IMR-90 (cell line): ENCODE results near the gene KCNJ1. TPM values are rescaled to one million over a fixed set of nuclear protein-coding genes. Genes with fewer than 3 reads are reported as not detected.

ENCODE experiments used
- ATAC-seq: fragments of 200-7000 bp; cut with Tn5 transposase; 2 replicates; pipeline ENCODE4 v1.9.1; 2020; ENCODE audit warnings: low read depth, mild to moderate bottlenecking, moderate library complexity
- BruUV-seq: library from RNA; stranded (reverse); fragments of 400-500 nt; replicated peaks from 2 replicates; lab custom pipeline; 2021; lab: Mats Ljungman, UMichigan
- CTCF ChIA-PET: fragments of 300-600 bp; formaldehyde crosslinking; extraction: SDS; loops from one replicate; lab custom pipeline; 2021; ENCODE audit warnings: antibody characterized with exemption; lab: Yijun Ruan, JAX
- POLR2A ChIA-PET: fragments of 300-600 bp; sonication (Branson Sonifier 250); formaldehyde crosslinking; loops from one replicate; lab custom pipeline; 2022; ENCODE audit warnings: antibody characterized with exemption; ENCODE audit not compliant: unreplicated experiment; lab: Charles Lee
- DNase-seq: peaks from one replicate; pipeline ENCODE4 v3.0.0; 2013
- H2AFZ ChIP-seq: replicated peaks from 2 replicates; pipeline ENCODE3; 2013; ENCODE audit warnings: low read length, mild to moderate bottlenecking; ENCODE audit not compliant: poor library complexity
- H2AK5ac ChIP-seq: 2 replicates; pipeline ENCODE4 v1.6.1; 2013; ENCODE audit warnings: low read depth, low read length, inconsistent platforms
- H2AK9ac ChIP-seq: replicated peaks from 2 replicates; pipeline ENCODE3; 2013; ENCODE audit warnings: mild to moderate bottlenecking, low read depth, low read length, moderate library complexity; ENCODE audit not compliant: poor library complexity
- H2BK120ac ChIP-seq: 2 replicates; pipeline ENCODE4 v1.6.1; 2013; ENCODE audit warnings: low read depth, low read length, inconsistent platforms
- H2BK15ac ChIP-seq: 3 replicates; pipeline ENCODE4 v1.6.1; 2013; ENCODE audit warnings: low read depth, low read length, inconsistent platforms
- H2BK20ac ChIP-seq: 2 replicates; pipeline ENCODE4 v1.6.1; 2013; ENCODE audit warnings: low read depth, mild to moderate bottlenecking, inconsistent platforms, low read length, moderate library complexity
- H2BK5ac ChIP-seq: 2 replicates; pipeline ENCODE4 v1.6.1; 2013; ENCODE audit warnings: mild to moderate bottlenecking, low read depth, low read length, inconsistent platforms; ENCODE audit not compliant: poor library complexity, severe bottlenecking
- H3K14ac ChIP-seq: replicated peaks from 2 replicates; pipeline ENCODE4 v1.6.1; 2013; ENCODE audit warnings: low read depth, low read length, inconsistent platforms
- H3K18ac ChIP-seq: 2 replicates; pipeline ENCODE4 v1.6.1; 2013; ENCODE audit warnings: low read depth, low read length, control low read depth
- H3K23ac ChIP-seq: 2 replicates; pipeline ENCODE4 v1.6.1; 2013; ENCODE audit warnings: low read depth, low read length, inconsistent platforms
- H3K27ac ChIP-seq: 2 replicates; pipeline ENCODE4 v1.5.1; 2013; ENCODE audit warnings: mild to moderate bottlenecking, control low read depth, low read length; ENCODE audit not compliant: insufficient read depth
- H3K27me3 ChIP-seq: 2 replicates; pipeline ENCODE4 v1.6.1; 2013; ENCODE audit warnings: low read length; ENCODE audit not compliant: control insufficient read depth, insufficient read depth
- H3K36me3 ChIP-seq: 2 replicates; pipeline ENCODE4 v1.6.1; 2013; ENCODE audit warnings: low read length, mixed read lengths; ENCODE audit not compliant: control insufficient read depth, insufficient read depth
- H3K4ac ChIP-seq: 2 replicates; pipeline ENCODE4 v1.6.1; 2013; ENCODE audit warnings: low read depth, low read length, inconsistent platforms
- H3K4me1 ChIP-seq: 2 replicates; pipeline ENCODE4 v1.6.1; 2013; ENCODE audit warnings: low read length, mixed read lengths; ENCODE audit not compliant: control insufficient read depth, insufficient read depth
- H3K4me2 ChIP-seq: 2 replicates; pipeline ENCODE4 v1.6.1; 2013; ENCODE audit warnings: low read depth, mild to moderate bottlenecking, control low read depth, low read length, moderate library complexity
- H3K4me3 ChIP-seq: 2 replicates; pipeline ENCODE4 v1.5.1; 2013; ENCODE audit warnings: low read depth, mild to moderate bottlenecking, control low read depth, low read length, moderate library complexity; ENCODE audit not compliant: insufficient read depth
- H3K56ac ChIP-seq: 2 replicates; pipeline ENCODE4 v1.6.1; 2013; ENCODE audit warnings: low read length, inconsistent platforms; ENCODE audit not compliant: insufficient read depth; ENCODE audit errors: extremely low read depth
- H3K79me1 ChIP-seq, 2 experiments: 2 replicates each; pipeline ENCODE4 v1.6.1; 2013; ENCODE audit warnings: low read length in 2 of 2, inconsistent platforms in 1 of 2, low read depth in 1 of 2
- H3K9ac ChIP-seq: 2 replicates; pipeline ENCODE4 v1.6.1; 2013; ENCODE audit warnings: low read depth, low read length, control low read depth
- H3K9me1 ChIP-seq: 2 replicates; pipeline ENCODE4 v1.6.1; 2013; ENCODE audit warnings: low read length, inconsistent platforms; ENCODE audit not compliant: insufficient read depth
- H3K9me3 ChIP-seq: 2 replicates; pipeline ENCODE4 v1.6.1; 2013; ENCODE audit warnings: low read length; ENCODE audit not compliant: control insufficient read depth, insufficient read depth
- H4K20me1 ChIP-seq: 2 replicates; pipeline ENCODE4 v1.6.1; 2013; ENCODE audit warnings: low read length, inconsistent platforms; ENCODE audit not compliant: insufficient read depth
- H4K5ac ChIP-seq: 2 replicates; pipeline ENCODE4 v1.6.1; 2013; ENCODE audit warnings: mild to moderate bottlenecking, low read depth, low read length, control low read depth
- H4K8ac ChIP-seq, 2 experiments: 2 replicates each; pipeline ENCODE4 v1.6.1; 2013; ENCODE audit warnings: low read depth in 2 of 2, low read length in 2 of 2, control low read depth in 1 of 2, inconsistent platforms in 1 of 2
- H4K91ac ChIP-seq: 2 replicates; pipeline ENCODE4 v1.6.1; 2013; ENCODE audit warnings: low read depth, low read length, inconsistent platforms; ENCODE audit not compliant: insufficient read depth
- BHLHE40 ChIP-seq: fragments of 150-350 bp; IDR thresholded peaks from 2 replicates; pipeline ENCODE4 v1.6.1; 2016; ENCODE audit warnings: mild to moderate bottlenecking, low read depth, low read length
- CHD1 ChIP-seq: IDR thresholded peaks from 2 replicates; pipeline ENCODE4 v1.6.1; 2012; ENCODE audit warnings: low read depth, low read length, improper control_type of control experiment
- CTCF ChIP-seq: conservative IDR thresholded peaks from 2 replicates; pipeline ENCODE4 v1.5.1; 2012; ENCODE audit warnings: mild to moderate bottlenecking, low read depth, low read length, improper control_type of control experiment
- MAZ ChIP-seq: IDR thresholded peaks from 2 replicates; pipeline ENCODE4 v1.6.1; 2012; ENCODE audit warnings: low read depth, mild to moderate bottlenecking, low read length, improper control_type of control experiment, moderate library complexity, borderline replicate concordance
- RAD21 ChIP-seq: IDR thresholded peaks from 2 replicates; pipeline ENCODE4 v1.6.1; 2012; ENCODE audit warnings: low read length, improper control_type of control experiment
- RFX5 ChIP-seq: IDR thresholded peaks from 2 replicates; pipeline ENCODE4 v1.8.0; 2012; ENCODE audit warnings: low read depth, mild to moderate bottlenecking, low read length, moderate library complexity
- WGBS, 2 experiments: methylation state at CpG; one replicate each; pipeline versions ENCODE4 v1.1.5 to v1.1.7; 2013; ENCODE audit warnings: missing lambda C conversion rate in 2 of 2; ENCODE audit not compliant: insufficient read length in 1 of 2; ENCODE audit errors: extremely low coverage in 2 of 2; 5-methylcytosine and 5-hydroxymethylcytosine counted together
- dilution Hi-C: fragments of 300-500 bp; cut with HindIII; formaldehyde crosslinking; loops from one replicate; pipeline ENCODE4 v1.14.3; 2018; ENCODE audit warnings: low sequenced_read_pairs; ENCODE audit not compliant: unreplicated experiment
- in situ Hi-C: fragments of 300-500 bp; cut with MboI; formaldehyde crosslinking; loops from 3 replicates; pipeline ENCODE4 v1.14.3; 2019; ENCODE audit warnings: low sequenced_read_pairs, inconsistent platforms, mixed read lengths
- intact Hi-C: fragments of 100-400 bp; cut with micrococcal nuclease; formaldehyde crosslinking; loops from 2 replicates; pipeline ENCODE4 v1.10.0; 2022
- polyA plus RNA-seq, 3 experiments: library from polyadenylated mRNA; depleted of rRNA; stranded (reverse); fragments of >200 nt; gene quantifications; 2 replicates each; pipeline ENCODE4 v1.2.3, GENCODE V29; 2012; ENCODE audit warnings: low replicate concordance in 1 of 3
- total RNA-seq: library from RNA; depleted of rRNA; stranded (reverse); fragments of >200 nt; gene quantifications from 2 replicates; pipeline ENCODE4 v1.2.3, GENCODE V29; 2012

KCNJ1 gene
- total and polyA plus RNA-seq, 2 of the 4 experiments (the other 2 are of a cell fraction) = not detected

- ChIA-PET CTCF (no interaction called here), POLR2A (no interaction called here)
- H3K23ac ChIP-seq = no peak overlapping the region
- H4K91ac ChIP-seq = no peak overlapping the region
- intact Hi-C loops (no loop called here), dilution Hi-C loops (no loop called here), in situ Hi-C loops (no loop called here)
- H3K4me3 ChIP-seq = no peak overlapping the region
- H4K20me1 ChIP-seq = no peaks in the 10 kb centered on the region
- no peak overlapping the region for H3K27ac ChIP-seq
- H3K36me3 ChIP-seq = no peaks in the 10 kb centered on the region
- ATAC-seq (no peak), DNase-seq (no peak)
- no peak overlapping the region for H2AFZ ChIP-seq
- no peak overlapping the region for H3K9ac ChIP-seq
- H3K9me1 ChIP-seq = no peaks in the 10 kb centered on the region
- no peaks in the 10 kb centered on the region for H3K79me1 ChIP-seq
- no peak overlapping the region for H3K4me2 ChIP-seq
- H2BK5ac ChIP-seq = no peak overlapping the region
- H2BK20ac ChIP-seq = no peak overlapping the region
- no CpG with 5 or more reads among the region's 2 CpGs for WGBS, 2 experiments
- no peak overlapping the region for H4K8ac ChIP-seq
- H2BK120ac ChIP-seq = no peak overlapping the region
- H3K9me3 ChIP-seq = no peaks in the 10 kb centered on the region
- no peaks in the 10 kb centered on the region for H3K4me1 ChIP-seq
- no peak overlapping the region for H2AK5ac ChIP-seq
- no peak overlapping the region for H3K18ac ChIP-seq
- H2BK15ac ChIP-seq = no peak overlapping the region
- H3K56ac ChIP-seq = no peak overlapping the region
- TF ChIP-seq BHLHE40 (no peak), RFX5 (no peak), RAD21 (no peak), MAZ (no peak), CHD1 (no peak), CTCF (no peak)
- BruUV-seq = no TSS peak
- peaks cover 77% of the 10 kb centered on the region for H3K27me3 ChIP-seq
- no peak overlapping the region for H4K5ac ChIP-seq
- no peak overlapping the region for H2AK9ac ChIP-seq
- no peak overlapping the region for H3K14ac ChIP-seq
- H3K4ac ChIP-seq = no peak overlapping the region
These were observed 11.4 kb upstream of the KCNJ1 start for GRCh38 chr11:128878455-128878854.
